GM06990 (cell line): Measurements from ENCODE around the gene ZNF474.
A peak's percentile ranks its signal among the peaks of the same experiment; 100 is the strongest.
"Not testable (repeated sequence)": the region's sequence is repeated elsewhere in the genome, so short reads cannot be mapped to it uniquely, and the experiment has no call there.

Experiments
- DNase-seq: peaks from one replicate; pipeline ENCODE4 v3.0.0-alpha.2; 2011; ENCODE audit not compliant: insufficient read length; ENCODE audit errors: extremely low read depth
- H3K27me3 ChIP-seq: replicated peaks from 2 replicates; pipeline ENCODE4 v1.6.0; 2011; ENCODE audit warnings: low read length; ENCODE audit not compliant: control insufficient read depth, insufficient read depth
- H3K36me3 ChIP-seq: 2 replicates; pipeline ENCODE4 v1.5.1; 2011; ENCODE audit warnings: low read length; ENCODE audit not compliant: control insufficient read depth, insufficient read depth
- H3K4me3 ChIP-seq: replicated peaks from 2 replicates; pipeline ENCODE4 v1.5.1; 2011; ENCODE audit warnings: low read depth, mild to moderate bottlenecking, control low read depth, low read length
- CTCF ChIP-seq: IDR thresholded peaks from 2 replicates; pipeline ENCODE4 v1.5.1; 2011; ENCODE audit warnings: low read length, control low read depth, mild to moderate bottlenecking, inconsistent platforms; ENCODE audit not compliant: insufficient read depth, poor library complexity, severe bottlenecking

Gene ZNF474

GRCh38 chr5:122091936-122092600, 37.3 kb upstream of the ZNF474 start:
- TF ChIP-seq CTCF = peak; percentile 24
- no peak for DNase-seq
- H3K36me3 ChIP-seq = no peaks in the 10 kb centered on the region
- H3K27me3 ChIP-seq = no peaks in the 10 kb centered on the region
- no peak overlapping the region for H3K4me3 ChIP-seq

- no peaks in the 10 kb centered on the region for H3K27me3 ChIP-seq
- DNase-seq = no peak
- TF ChIP-seq CTCF = no peak
- no peak overlapping the region for H3K4me3 ChIP-seq
- no peaks in the 10 kb centered on the region for H3K36me3 ChIP-seq
Observed at GRCh38 chr5:122093415-122094180, 35.7 kb upstream of the ZNF474 start.

- not testable (repeated sequence) for DNase-seq, H3K4me3 ChIP-seq, H3K36me3 ChIP-seq, H3K27me3 ChIP-seq
Observed at GRCh38 chr5:122094251-122094650, 35.1 kb upstream of the ZNF474 start.

- no peak for TF ChIP-seq CTCF
- DNase-seq = no peak
- H3K36me3 ChIP-seq = no peaks in the 10 kb centered on the region
- H3K27me3 ChIP-seq = no peaks in the 10 kb centered on the region
- H3K4me3 ChIP-seq = no peak overlapping the region
Observed at GRCh38 chr5:122095158-122095557, 34.2 kb upstream of the ZNF474 start.

- no peak overlapping the region for H3K4me3 ChIP-seq
- no peak for DNase-seq
- H3K36me3 ChIP-seq = no peaks in the 10 kb centered on the region
- H3K27me3 ChIP-seq = no peaks in the 10 kb centered on the region
- no peak for TF ChIP-seq CTCF
Observed at GRCh38 chr5:122097391-122097790, 32.0 kb upstream of the ZNF474 start.

GRCh38 chr5:122099060-122099790, 30.1 kb upstream of the ZNF474 start:
- Histone ChIP-seq H3K4me3 (no peak overlapping the region), H3K36me3 (no peaks in the 10 kb centered on the region), H3K27me3 (no peaks in the 10 kb centered on the region)
- TF ChIP-seq CTCF = no peak
- DNase-seq = no peak
